Thyroid gland (tissue), 4 donors: ENCODE measurements around the gene TMIGD2. TPM values are rescaled to one million over a fixed set of nuclear protein-coding genes. Genes with fewer than 3 reads are reported as not detected.

Source experiments
- DNase-seq, 2 donors: peaks; one replicate each; pipeline ENCODE4 v3.0.0-alpha.2; 2019
- H3K27ac ChIP-seq, 3 donors: fragments of 200-600 bp; sonication (generic); 1 replicate in 2 of 3; 2 replicates in 1 of 3; pipeline ENCODE4 v1.5.1; 2016 to 2019; ENCODE audit warnings: mild to moderate bottlenecking in 1 of 3, moderate library complexity in 1 of 3
- H3K27me3 ChIP-seq: fragments of 200-600 bp; sonication (generic); one replicate; pipeline ENCODE4 v1.5.1; 2019
- H3K36me3 ChIP-seq, 2 donors: fragments of 200-600 bp; sonication (generic); one replicate each; pipeline ENCODE4 v1.5.1; 2016 to 2019
- H3K4me1 ChIP-seq, 2 donors: fragments of 200-600 bp; sonication (generic); one replicate each; pipeline ENCODE4 v1.5.1; 2017 to 2019
- H3K4me3 ChIP-seq, 3 donors: fragments of 200-600 bp; sonication (generic); replicated peaks in 1 of 3; 1 replicate in 2 of 3; 2 replicates in 1 of 3; pipeline ENCODE4 v1.5.1; 2016; ENCODE audit warnings: mild to moderate bottlenecking in 1 of 3
- H3K9me3 ChIP-seq: fragments of 200-600 bp; sonication (generic); one replicate; pipeline ENCODE4 v1.5.1; 2017
- POLR2A ChIP-seq, 2 donors: fragments of 450-650 bp; IDR thresholded peaks; one replicate each; pipeline ENCODE4 v1.6.1; 2017; ENCODE audit warnings: antibody characterized with exemption in 2 of 2, mild to moderate bottlenecking in 2 of 2, moderate library complexity in 1 of 2
- WGBS, 2 donors: methylation state at CpG; one replicate each; pipeline ENCODE4 v1.1.5; 2017; 5-methylcytosine and 5-hydroxymethylcytosine counted together
- intact Hi-C: fragments of 100-400 bp; cut with DNase I; formaldehyde crosslinking; loops from one replicate; pipeline ENCODE4 v1.15.1; 2023
- total RNA-seq, 4 donors: library from RNA; depleted of rRNA; stranded (reverse); fragments of >200 nt; gene quantifications; one replicate each; pipeline ENCODE4 v1.2.3, GENCODE V29; 2016
- TF ChIP-seq, protein P1 (sequence below), 6 experiments: fragments of 200-600 bp in 3 of 6; fragments of 450-650 bp in 3 of 6; sonication (generic) in 3 of 6; IDR thresholded peaks; one replicate each; pipeline ENCODE4 v1.5.1; 2016 to 2019; ENCODE audit warnings: antibody characterized with exemption in 6 of 6, mild to moderate bottlenecking in 2 of 6, inconsistent platforms in 1 of 6, moderate library complexity in 1 of 6

Gene TMIGD2
- total RNA-seq, 4 donors from 2014 or later: not detected

DNA sequence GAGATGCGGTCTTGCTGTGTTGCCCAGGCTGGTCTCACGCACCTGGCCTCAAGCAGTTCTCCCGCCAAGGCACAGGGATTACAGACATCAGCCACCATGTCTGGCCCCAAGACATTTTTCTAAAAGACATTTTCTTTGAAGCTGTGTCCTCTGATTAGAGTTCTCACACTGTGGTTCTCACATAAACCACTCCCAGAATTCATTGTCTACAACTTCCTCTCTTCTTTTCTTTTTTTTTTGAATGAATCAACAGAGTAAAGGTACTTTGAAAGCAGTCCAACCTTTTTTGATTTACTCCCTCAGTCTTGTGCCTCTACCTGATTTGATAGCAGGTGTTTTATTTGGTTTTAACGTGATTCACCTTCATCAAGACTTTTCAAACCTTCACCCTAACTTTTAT, 37.4 kb downstream of the TMIGD2 start:
- Histone ChIP-seq H3K27me3 (no peaks in the 10 kb centered on the region), H3K4me1 (no peaks in the 10 kb centered on the region), H3K4me3 (no peak overlapping the region), H3K36me3 (peaks cover 45 to 64% of the 10 kb centered on the region in 2 donors), H3K9me3 (no peaks in the 10 kb centered on the region), H3K27ac (no peak overlapping the region)
- WGBS, 2 donors: 80 to 91% methylated on average over 4 of the region's 4 CpGs
- no peak for DNase-seq
- TF ChIP-seq, protein P1, sequence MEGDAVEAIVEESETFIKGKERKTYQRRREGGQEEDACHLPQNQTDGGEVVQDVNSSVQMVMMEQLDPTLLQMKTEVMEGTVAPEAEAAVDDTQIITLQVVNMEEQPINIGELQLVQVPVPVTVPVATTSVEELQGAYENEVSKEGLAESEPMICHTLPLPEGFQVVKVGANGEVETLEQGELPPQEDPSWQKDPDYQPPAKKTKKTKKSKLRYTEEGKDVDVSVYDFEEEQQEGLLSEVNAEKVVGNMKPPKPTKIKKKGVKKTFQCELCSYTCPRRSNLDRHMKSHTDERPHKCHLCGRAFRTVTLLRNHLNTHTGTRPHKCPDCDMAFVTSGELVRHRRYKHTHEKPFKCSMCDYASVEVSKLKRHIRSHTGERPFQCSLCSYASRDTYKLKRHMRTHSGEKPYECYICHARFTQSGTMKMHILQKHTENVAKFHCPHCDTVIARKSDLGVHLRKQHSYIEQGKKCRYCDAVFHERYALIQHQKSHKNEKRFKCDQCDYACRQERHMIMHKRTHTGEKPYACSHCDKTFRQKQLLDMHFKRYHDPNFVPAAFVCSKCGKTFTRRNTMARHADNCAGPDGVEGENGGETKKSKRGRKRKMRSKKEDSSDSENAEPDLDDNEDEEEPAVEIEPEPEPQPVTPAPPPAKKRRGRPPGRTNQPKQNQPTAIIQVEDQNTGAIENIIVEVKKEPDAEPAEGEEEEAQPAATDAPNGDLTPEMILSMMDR (IDR thresholded peaks at IDR 0.05): no peak
- no peak for TF ChIP-seq POLR2A (IDR thresholded peaks at IDR 0.05)
- intact Hi-C loops: loop anchor here (10.0 kb wide), 1 partner anchor 260 kb away; no protein-coding TSS in a partner anchor

DNA sequence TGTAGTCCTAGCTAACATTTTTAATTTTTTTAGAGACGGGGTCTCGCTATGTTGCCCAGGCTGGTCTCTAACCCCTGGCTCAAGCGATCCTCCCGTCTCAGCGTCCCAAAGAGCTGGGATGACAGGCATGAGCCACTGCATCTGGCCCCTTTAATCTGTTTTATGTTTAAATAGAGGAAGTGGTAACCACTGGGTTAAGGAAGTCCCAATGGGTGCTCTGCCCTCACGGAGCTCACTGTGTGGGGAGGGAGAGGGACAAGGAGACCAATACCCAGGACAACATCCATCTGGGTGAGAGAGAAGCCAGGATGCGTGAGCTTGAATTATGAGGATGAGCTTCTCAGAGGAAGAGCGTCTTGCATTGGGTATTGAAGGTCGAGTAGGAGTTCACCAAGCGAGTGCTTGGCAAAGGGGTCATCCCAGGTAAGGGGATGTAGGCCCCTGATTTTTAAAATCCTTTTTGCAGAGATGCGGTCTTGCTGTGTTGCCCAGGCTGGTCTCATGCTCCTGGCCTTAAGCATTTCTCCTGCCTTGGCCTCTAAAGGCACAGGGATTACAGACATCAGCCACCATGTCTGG, 41.5 kb downstream of the TMIGD2 start:
- no peak overlapping the region for H3K4me3 ChIP-seq
- intact Hi-C loops: loop anchor here (10.0 kb wide), 1 partner anchor 264 kb away; no protein-coding TSS in a partner anchor
- DNase-seq: no peak
- no peaks in the 10 kb centered on the region for H3K4me1 ChIP-seq
- no peak overlapping the region for H3K27ac ChIP-seq
- H3K9me3 ChIP-seq: no peaks in the 10 kb centered on the region
- H3K27me3 ChIP-seq: no peaks in the 10 kb centered on the region
- WGBS, 2 donors: 94 to 97% methylated on average over 10 to 11 of the region's 11 CpGs
- H3K36me3 ChIP-seq: peaks cover 51 to 72% of the 10 kb centered on the region in 2 donors
- TF ChIP-seq, protein P1 (IDR thresholded peaks at IDR 0.05): no peak
- TF ChIP-seq POLR2A (IDR thresholded peaks at IDR 0.05): no peak

DNA sequence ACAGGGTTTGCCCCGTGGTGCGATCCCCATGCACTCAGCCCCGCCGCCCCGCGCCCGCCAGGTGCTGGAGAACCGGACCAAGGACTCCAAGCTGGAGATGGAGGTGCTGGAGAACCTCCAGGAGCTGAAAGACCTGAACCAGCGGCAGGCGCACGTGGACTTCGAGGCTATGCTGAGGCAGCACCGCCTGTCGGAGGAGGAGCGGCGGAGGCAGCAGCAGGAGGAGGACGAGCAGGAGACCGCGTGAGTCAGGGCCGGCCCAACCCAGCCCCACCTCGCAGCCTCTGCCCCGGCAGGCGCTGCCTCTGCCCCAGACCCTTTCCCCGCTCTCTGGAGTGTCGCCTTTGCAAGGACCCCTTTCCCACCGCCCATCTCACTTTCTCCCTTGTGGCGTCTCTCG, 44.0 kb downstream of the TMIGD2 start:
- H3K4me1 ChIP-seq: no peaks in the 10 kb centered on the region
- no peaks in the 10 kb centered on the region for H3K27me3 ChIP-seq
- TF ChIP-seq, protein P1 (IDR thresholded peaks at IDR 0.05): no peak
- no peak for TF ChIP-seq POLR2A (IDR thresholded peaks at IDR 0.05)
- H3K4me3 ChIP-seq: no peak overlapping the region
- DNase-seq: no peak
- WGBS, 2 donors: 96 to 98% methylated on average over 14 to 24 of the region's 28 CpGs
- intact Hi-C loops: no loop called here
- H3K27ac ChIP-seq: no peak overlapping the region
- H3K9me3 ChIP-seq: no peaks in the 10 kb centered on the region
- peaks cover 65 to 86% of the 10 kb centered on the region in 2 donors for H3K36me3 ChIP-seq

DNA sequence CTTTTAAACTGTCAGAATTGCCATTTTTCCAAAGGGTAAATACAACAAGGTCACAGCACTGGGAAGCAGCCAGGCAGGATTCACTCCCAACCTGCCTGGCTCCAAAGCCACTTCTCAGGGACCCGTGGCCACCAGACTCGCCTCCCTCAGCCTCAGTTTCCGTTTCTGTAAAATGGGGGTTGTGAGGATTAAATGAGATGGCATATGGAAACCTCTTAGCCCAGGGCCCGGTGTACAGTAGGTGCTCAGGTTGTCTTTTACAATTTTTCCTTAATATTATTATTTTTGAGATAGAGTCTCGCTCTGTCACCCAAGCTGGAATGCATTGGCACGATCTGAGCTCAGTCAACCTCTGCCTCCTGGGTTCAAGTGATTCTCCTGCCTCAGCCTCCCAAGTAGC, 45.2 kb downstream of the TMIGD2 start:
- TF ChIP-seq, protein P1 (IDR thresholded peaks at IDR 0.05): no peak
- H3K4me1 ChIP-seq: no peaks in the 10 kb centered on the region
- intact Hi-C loops: no loop called here
- no peaks in the 10 kb centered on the region for H3K9me3 ChIP-seq
- no peaks in the 10 kb centered on the region for H3K27me3 ChIP-seq
- DNase-seq: no peak
- peaks cover 62 to 81% of the 10 kb centered on the region in 2 donors for H3K36me3 ChIP-seq
- no peak overlapping the region for H3K4me3 ChIP-seq
- 89 to 91% methylated on average over 6 of the region's 6 CpGs for WGBS, 2 donors
- no peak overlapping the region for H3K27ac ChIP-seq

DNA sequence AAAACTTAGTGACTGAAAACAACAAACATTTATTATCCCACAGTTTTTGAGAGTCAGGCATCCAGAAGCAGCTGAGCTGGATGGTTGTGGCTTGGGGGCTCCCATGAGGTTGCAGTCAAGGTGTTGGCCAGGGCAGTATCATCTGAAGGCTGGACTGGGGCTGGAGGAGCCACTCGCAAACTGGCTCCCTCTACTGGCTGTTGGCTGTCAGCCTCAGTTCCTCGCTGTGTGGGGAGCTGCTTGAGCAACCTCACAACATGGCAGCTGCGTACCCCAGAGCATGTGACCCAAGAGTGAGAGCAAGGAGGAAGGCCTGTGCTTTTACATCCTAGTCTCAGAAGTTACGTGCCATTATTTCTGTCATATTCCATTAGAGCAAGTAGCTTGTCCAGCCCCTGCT, 45.6 kb downstream of the TMIGD2 start:
- H3K9me3 ChIP-seq: no peaks in the 10 kb centered on the region
- no peak for DNase-seq
- H3K36me3 ChIP-seq: peaks cover 59 to 81% of the 10 kb centered on the region in 2 donors
- no peaks in the 10 kb centered on the region for H3K4me1 ChIP-seq
- no peaks in the 10 kb centered on the region for H3K27me3 ChIP-seq
- H3K4me3 ChIP-seq: no peak overlapping the region
- TF ChIP-seq, protein P1 (IDR thresholded peaks at IDR 0.05): no peak
- TF ChIP-seq POLR2A (IDR thresholded peaks at IDR 0.05): no peak
- intact Hi-C loops: no loop called here
- H3K27ac ChIP-seq: no peak overlapping the region
- WGBS, 2 donors: 96 to 100% methylated on average over 3 to 4 of the region's 4 CpGs
